ENCODE data around the gene OLFM1.

GRCh38 chr9:135119496-135120064 lies 32.1 kb downstream of the OLFM1 start:
- TF ChIP-seq, protein P1, sequence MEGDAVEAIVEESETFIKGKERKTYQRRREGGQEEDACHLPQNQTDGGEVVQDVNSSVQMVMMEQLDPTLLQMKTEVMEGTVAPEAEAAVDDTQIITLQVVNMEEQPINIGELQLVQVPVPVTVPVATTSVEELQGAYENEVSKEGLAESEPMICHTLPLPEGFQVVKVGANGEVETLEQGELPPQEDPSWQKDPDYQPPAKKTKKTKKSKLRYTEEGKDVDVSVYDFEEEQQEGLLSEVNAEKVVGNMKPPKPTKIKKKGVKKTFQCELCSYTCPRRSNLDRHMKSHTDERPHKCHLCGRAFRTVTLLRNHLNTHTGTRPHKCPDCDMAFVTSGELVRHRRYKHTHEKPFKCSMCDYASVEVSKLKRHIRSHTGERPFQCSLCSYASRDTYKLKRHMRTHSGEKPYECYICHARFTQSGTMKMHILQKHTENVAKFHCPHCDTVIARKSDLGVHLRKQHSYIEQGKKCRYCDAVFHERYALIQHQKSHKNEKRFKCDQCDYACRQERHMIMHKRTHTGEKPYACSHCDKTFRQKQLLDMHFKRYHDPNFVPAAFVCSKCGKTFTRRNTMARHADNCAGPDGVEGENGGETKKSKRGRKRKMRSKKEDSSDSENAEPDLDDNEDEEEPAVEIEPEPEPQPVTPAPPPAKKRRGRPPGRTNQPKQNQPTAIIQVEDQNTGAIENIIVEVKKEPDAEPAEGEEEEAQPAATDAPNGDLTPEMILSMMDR (conservative IDR thresholded peaks at IDR 0.05; ENCODE audit: low read depth, low read length): no peak
- TF ChIP-seq EZH2phosphoT487 (IDR thresholded peaks at IDR 0.05; ENCODE audit: borderline replicate concordance, low read length) (no peak), EZH2 (IDR thresholded peaks at IDR 0.05; ENCODE audit: low read length, unreplicated experiment) (no peak)

All from PC-3 (cell line).